ENCODE results near the gene STK32A.

- TF ChIP-seq, protein P1, sequence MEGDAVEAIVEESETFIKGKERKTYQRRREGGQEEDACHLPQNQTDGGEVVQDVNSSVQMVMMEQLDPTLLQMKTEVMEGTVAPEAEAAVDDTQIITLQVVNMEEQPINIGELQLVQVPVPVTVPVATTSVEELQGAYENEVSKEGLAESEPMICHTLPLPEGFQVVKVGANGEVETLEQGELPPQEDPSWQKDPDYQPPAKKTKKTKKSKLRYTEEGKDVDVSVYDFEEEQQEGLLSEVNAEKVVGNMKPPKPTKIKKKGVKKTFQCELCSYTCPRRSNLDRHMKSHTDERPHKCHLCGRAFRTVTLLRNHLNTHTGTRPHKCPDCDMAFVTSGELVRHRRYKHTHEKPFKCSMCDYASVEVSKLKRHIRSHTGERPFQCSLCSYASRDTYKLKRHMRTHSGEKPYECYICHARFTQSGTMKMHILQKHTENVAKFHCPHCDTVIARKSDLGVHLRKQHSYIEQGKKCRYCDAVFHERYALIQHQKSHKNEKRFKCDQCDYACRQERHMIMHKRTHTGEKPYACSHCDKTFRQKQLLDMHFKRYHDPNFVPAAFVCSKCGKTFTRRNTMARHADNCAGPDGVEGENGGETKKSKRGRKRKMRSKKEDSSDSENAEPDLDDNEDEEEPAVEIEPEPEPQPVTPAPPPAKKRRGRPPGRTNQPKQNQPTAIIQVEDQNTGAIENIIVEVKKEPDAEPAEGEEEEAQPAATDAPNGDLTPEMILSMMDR (IDR thresholded peaks at IDR 0.05), result no peak
- no peak for TF ChIP-seq POLR2A (IDR thresholded peaks at IDR 0.05)
These were observed 75.4 kb downstream of the STK32A start for GRCh38 chr5:147310059-147310704.
